ENCODE data around the gene GADD45G. TPM values are rescaled to one million over a fixed set of nuclear protein-coding genes. Genes with fewer than 3 reads are reported as not detected.

Gene GADD45G
- polyA plus RNA-seq, 3 donors, result 1.1 to 9.0 (median 1.3) TPM

DNA sequence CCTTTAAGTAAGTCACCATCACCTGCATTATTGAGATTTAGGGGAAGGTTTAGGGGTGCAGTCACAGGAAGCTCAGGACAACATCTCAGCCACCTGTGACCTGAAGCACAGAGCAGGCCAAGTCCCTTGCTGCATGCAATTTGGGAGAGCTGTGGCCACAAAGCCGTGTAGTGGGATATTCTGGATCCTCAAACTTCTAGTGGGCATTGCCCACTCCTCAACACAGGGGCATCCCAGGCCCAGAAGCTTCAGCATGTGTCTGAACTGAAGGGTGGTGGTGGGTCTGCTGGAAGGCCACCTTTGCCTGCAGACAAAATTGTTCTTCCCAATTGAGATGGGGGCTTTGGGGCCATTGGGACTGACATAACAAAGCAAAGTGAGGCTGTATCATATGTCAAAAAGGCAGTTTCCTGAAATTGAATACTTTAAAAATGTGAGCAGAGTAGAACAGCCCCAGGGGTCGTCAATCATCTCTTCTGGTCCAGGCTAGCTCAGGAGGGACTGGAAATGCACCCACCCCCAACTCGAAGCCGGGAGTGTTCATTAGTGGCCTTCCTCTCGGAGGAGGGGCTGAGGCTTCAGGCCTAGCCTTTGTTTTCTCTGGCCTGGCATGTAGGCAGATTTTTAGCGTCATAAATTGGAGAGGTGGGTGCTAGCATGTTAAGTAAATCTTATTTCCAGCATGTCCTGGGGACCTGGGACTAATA lies 2.8 kb upstream of the GADD45G start:
- H3K4me3 ChIP-seq (replicated peaks in 1 of 3; ENCODE audit: low read depth in 2 of 3, low read length in 3 of 3), result no peak overlapping the region
- no peak for DNase-seq
- no peaks in the 10 kb centered on the region for H3K36me3 Mint-ChIP-seq
- no peaks in the 10 kb centered on the region for H3K36me3 ChIP-seq (replicated peaks in 1 of 2; ENCODE audit: control insufficient read depth in 1 of 2, insufficient read depth in 2 of 2, low read length in 2 of 2)
- peaks cover 0 to 6% (median 0%) of the 10 kb centered on the region in 7 donors for H3K9me3 Mint-ChIP-seq
- H3K27me3 ChIP-seq (ENCODE audit: control insufficient read depth in 2 of 2, insufficient read depth in 2 of 2, low read length in 2 of 2), result peaks cover 6 to 15% of the 10 kb centered on the region in 2 donors
- no peak overlapping the region for H3K27ac Mint-ChIP-seq
- H3K4me1 ChIP-seq (ENCODE audit: control insufficient read depth in 1 of 2, insufficient read depth in 2 of 2, low read length in 2 of 2), result peaks cover 41 to 43% of the 10 kb centered on the region in 2 donors
- no peaks in the 10 kb centered on the region for H3K79me2 ChIP-seq (ENCODE audit: insufficient read depth, low read length)
- no peak overlapping the region for H3K4me2 ChIP-seq (replicated peaks; ENCODE audit: extremely low read depth, low read length, poor library complexity, severe bottlenecking)
- intact Hi-C loops (cut with micrococcal nuclease), result loop anchor here (5.0 to 10.0 kb wide), 3 partner anchors 60 to 1263 kb away; no protein-coding TSS in a partner anchor
- H2AFZ ChIP-seq (ENCODE audit: insufficient read depth, low read depth, low read length, poor library complexity, severe bottlenecking), result no peak overlapping the region
- no peak overlapping the region for H3K27ac ChIP-seq (ENCODE audit: low read depth in 1 of 2, low read length in 2 of 2)
- peaks cover 31% of the 10 kb centered on the region for H3K4me1 Mint-ChIP-seq
- no peaks in the 10 kb centered on the region for H4K20me1 ChIP-seq (ENCODE audit: insufficient read depth, low read length)
- H3K9me3 ChIP-seq (replicated peaks in 1 of 2; ENCODE audit: control insufficient read depth in 1 of 2, insufficient read depth in 1 of 2, low read length in 2 of 2), result no peaks in the 10 kb centered on the region
- WGBS (ENCODE audit: insufficient coverage), result 86% methylated on average over 6 of the region's 6 CpGs
- no peak overlapping the region for H3K4me3 Mint-ChIP-seq
- H3K27me3 Mint-ChIP-seq (ENCODE audit: low read depth in 3 of 3), result peaks cover 15 to 34% (median 27%) of the 10 kb centered on the region in 3 donors
- TF ChIP-seq, protein P1, sequence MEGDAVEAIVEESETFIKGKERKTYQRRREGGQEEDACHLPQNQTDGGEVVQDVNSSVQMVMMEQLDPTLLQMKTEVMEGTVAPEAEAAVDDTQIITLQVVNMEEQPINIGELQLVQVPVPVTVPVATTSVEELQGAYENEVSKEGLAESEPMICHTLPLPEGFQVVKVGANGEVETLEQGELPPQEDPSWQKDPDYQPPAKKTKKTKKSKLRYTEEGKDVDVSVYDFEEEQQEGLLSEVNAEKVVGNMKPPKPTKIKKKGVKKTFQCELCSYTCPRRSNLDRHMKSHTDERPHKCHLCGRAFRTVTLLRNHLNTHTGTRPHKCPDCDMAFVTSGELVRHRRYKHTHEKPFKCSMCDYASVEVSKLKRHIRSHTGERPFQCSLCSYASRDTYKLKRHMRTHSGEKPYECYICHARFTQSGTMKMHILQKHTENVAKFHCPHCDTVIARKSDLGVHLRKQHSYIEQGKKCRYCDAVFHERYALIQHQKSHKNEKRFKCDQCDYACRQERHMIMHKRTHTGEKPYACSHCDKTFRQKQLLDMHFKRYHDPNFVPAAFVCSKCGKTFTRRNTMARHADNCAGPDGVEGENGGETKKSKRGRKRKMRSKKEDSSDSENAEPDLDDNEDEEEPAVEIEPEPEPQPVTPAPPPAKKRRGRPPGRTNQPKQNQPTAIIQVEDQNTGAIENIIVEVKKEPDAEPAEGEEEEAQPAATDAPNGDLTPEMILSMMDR (IDR thresholded peaks at IDR 0.05), result no peak
- H3K9ac ChIP-seq (ENCODE audit: insufficient read depth, low read length, poor library complexity, severe bottlenecking), result no peak overlapping the region

- no peaks in the 10 kb centered on the region for H3K36me3 ChIP-seq (replicated peaks in 1 of 2; ENCODE audit: control insufficient read depth in 1 of 2, insufficient read depth in 2 of 2, low read length in 2 of 2)
- H4K20me1 ChIP-seq (ENCODE audit: insufficient read depth, low read length), result no peaks in the 10 kb centered on the region
- H3K4me1 ChIP-seq (ENCODE audit: control insufficient read depth in 1 of 2, insufficient read depth in 2 of 2, low read length in 2 of 2), result peaks cover 44 to 46% of the 10 kb centered on the region in 2 donors
- Mint-ChIP-seq H3K27ac (peak overlapping the region in 2 of 7 donors; percentile 5 to 26), H3K27me3 (ENCODE audit: low read depth in 3 of 3) (peaks cover 18 to 40% (median 32%) of the 10 kb centered on the region in 3 donors), H3K9me3 (peaks cover 0 to 6% (median 0%) of the 10 kb centered on the region in 7 donors), H3K36me3 (no peaks in the 10 kb centered on the region), H3K4me1 (peaks cover 35% of the 10 kb centered on the region), H3K4me3 (peak overlapping the region; percentile 70 to 90)
- peak; percentile 73 to 79 (median 74) for DNase-seq
- H3K9ac ChIP-seq (ENCODE audit: insufficient read depth, low read length, poor library complexity, severe bottlenecking), result no peak overlapping the region
- intact Hi-C loops (cut with micrococcal nuclease), result loop anchor here (5.0 to 10.0 kb wide), 3 partner anchors 59 to 1262 kb away; no protein-coding TSS in a partner anchor
- TF ChIP-seq, protein P1 (IDR thresholded peaks at IDR 0.05), result peak; percentile 79
- peaks cover 9 to 26% of the 10 kb centered on the region in 2 donors for H3K27me3 ChIP-seq (ENCODE audit: control insufficient read depth in 2 of 2, insufficient read depth in 2 of 2, low read length in 2 of 2)
- H3K9me3 ChIP-seq (replicated peaks in 1 of 2; ENCODE audit: control insufficient read depth in 1 of 2, insufficient read depth in 1 of 2, low read length in 2 of 2), result no peaks in the 10 kb centered on the region
- H2AFZ ChIP-seq (ENCODE audit: insufficient read depth, low read depth, low read length, poor library complexity, severe bottlenecking), result peak overlapping the region; percentile 43
- H3K79me2 ChIP-seq (ENCODE audit: insufficient read depth, low read length), result no peaks in the 10 kb centered on the region
- WGBS (ENCODE audit: insufficient coverage), result 0% methylated on average over 21 of the region's 28 CpGs
- H3K27ac ChIP-seq (ENCODE audit: low read depth in 1 of 2, low read length in 2 of 2), result no peak overlapping the region
- peak overlapping the region in 1 of 3 experiments; percentile 80 for H3K4me3 ChIP-seq (replicated peaks in 1 of 3; ENCODE audit: low read depth in 2 of 3, low read length in 3 of 3)
- peak overlapping the region; percentile 87 for H3K4me2 ChIP-seq (replicated peaks; ENCODE audit: extremely low read depth, low read length, poor library complexity, severe bottlenecking)
Observed at GRCh38 chr9:89602978-89603766, 1.6 kb upstream of the GADD45G start.
